COR-L47 (cell line): ENCODE measurements around the gene CDK19.
"Not testable (repeated sequence)": the region's sequence is repeated elsewhere in the genome, so short reads cannot be mapped to it uniquely, and the experiment has no call there.

Source experiments
- DNase-seq: peaks from one replicate; lab custom pipeline; 2025; lab: John Stamatoyannopoulos, UW

CDK19 gene

DNA sequence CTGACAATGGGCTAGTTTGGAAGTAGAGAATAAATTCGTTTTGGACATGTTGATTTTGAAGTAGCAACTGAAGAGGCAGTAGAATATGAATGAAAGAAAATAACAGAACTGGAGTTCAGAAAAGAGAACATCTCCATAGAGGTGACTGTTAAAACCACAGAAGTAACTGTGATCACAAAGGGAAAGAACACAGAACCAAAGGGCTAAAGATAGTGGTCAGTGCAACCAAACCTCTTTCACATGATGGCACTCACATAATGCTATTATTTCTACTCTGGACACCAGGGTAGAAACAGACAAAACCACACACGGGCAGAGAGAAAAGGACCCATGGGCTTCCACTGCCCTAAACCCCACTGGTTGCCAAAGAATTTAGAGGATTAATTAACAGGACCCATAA lies 58.5 kb downstream of the CDK19 start:
- no peak for DNase-seq

DNA sequence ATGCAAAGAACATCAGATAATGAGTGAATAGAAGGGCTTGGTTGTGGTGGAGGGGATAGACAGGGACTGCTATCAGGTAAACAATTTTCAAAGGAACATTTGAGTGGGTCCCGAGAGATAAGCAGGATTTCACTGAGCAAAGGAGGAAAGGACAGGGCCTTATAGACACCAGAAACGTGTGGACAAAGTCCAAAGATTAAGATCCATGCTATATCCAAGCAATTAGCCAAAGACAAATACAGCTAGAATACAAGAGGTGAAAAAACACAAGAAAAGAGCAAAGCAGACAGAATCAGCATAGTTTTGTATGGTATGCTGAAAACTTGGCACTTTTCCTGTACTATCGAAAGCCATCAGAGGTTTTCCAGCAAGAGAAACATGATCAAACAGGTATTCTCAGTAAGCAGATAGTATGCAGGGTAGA lies 59.8 kb downstream of the CDK19 start:
- DNase-seq: no peak

DNA sequence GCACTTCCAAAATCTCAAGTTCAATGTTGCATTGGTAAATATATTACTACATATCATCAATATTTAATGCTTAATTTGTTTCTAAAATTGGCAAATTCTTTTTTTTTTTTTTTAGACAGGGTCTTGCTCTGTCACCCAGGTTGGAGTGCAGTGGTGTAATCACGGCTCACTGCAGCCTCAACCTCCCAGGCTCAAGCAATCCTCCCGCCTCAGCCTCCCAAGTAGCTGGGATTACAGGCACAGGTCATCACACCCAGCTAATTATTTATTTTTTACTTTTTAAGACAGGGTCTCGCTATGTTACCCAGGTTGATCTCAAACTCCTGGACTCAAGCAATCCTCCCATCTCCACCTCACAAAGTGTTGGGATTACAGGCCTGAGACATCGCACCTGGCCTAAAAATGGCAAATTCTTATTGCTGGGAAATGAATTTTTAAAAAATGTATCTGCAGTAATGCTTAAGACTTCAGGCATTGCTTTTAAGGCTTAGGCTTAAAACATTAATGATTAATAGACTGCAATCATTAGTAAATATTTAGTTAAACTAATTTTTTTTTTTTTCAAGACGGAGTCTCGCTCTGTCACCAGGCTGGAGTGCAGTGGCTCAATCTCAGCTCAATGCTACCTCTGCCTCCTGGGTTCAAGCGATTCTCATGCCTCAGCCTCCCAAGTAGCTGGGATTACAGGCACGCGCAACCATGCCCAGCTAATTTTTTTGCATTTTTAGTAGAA lies 61.2 kb downstream of the CDK19 start:
- DNase-seq: not testable (repeated sequence)

DNA sequence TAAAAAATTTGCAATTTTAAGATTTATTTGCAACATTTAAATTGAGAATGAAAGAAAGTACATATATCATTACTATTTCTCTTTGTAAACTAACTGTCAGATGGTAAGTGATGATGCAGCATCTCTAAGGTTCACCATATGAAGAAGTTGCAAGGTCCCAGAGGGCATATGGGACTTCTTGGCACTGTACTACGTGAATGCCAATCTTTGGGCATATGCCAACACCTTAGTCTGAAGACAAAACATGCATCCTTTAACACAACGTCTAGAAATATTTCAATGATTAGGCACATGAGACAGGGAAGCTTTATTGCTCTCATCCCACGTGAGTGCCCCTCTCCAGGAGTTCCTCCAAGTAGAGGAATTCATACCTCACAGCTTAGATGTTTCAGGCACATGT lies 66.8 kb downstream of the CDK19 start:
- DNase-seq: no peak

DNA sequence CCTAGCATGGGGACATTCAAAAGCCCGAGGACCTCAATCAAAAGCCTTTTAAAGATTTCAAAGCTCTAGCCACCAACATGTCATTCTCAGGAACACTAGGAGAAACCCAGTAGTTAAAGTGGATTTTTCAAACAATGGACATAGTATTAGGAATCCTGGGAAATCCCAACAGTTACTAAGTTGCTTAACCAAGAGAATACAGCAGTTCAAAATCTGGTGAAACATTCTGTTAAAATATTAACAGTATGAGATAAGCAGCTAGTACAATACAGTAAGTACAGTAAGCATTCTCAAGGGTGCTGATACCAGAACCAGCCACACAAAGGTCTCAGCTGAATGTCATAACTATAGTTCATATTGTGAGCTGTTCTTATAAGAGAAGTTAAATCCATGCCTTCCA lies 68.6 kb downstream of the CDK19 start:
- no peak for DNase-seq

DNA sequence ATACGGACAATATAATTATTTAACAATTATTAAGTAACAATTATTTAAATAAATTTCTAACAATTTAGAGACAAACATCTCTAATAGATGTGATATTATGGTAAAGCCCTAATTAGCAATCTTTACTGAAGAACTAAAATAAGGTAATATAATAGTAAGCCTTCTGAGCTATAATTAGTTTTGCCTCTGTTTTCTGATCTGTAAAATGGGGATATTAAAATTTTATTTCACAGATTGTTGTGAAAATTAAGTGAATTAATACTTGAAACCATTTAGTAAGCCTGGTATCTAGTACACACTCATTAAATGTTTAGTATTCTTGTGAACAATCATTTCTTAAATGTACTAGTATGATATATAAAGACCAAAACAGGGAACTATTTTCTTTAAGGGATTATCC lies 70.3 kb downstream of the CDK19 start:
- DNase-seq: no peak

DNA sequence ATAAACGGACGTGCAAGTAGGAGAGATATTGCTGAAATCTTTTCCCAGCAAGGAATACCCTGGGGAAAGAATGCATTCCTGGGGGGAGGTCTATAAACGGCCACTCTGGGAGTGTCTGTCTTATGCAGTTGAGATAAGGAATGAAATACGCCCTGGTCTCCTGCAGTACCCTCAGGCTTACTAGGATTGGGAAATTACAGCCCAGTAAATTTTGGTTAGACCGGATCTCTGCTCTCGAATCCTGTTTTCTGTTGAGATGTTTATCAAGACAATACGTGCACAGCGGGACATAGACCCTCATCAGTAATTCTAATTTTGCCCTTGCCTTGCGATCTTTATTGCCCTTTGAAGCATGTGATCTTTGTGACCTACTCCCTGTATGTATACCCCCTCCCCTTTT lies 72.7 kb downstream of the CDK19 start:
- not testable (repeated sequence) for DNase-seq

DNA sequence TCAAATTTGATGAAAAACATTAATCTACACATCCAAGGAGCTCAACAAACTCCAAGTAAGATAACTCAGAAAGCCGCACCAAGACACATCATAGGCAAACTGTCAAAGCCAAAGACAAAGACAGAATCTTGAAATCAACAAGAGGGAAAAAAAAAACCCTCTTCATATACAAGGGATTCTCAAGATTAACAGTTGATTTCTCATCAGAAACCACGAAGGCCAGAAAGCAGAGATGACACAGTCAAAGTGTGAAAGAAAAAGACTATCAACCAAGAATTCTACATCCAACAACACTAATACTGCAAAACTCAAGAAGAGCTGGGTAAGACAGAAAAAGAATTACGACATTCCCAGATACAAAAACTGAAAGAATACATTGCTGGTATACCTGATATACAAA lies 73.8 kb downstream of the CDK19 start:
- DNase-seq: no peak

DNA sequence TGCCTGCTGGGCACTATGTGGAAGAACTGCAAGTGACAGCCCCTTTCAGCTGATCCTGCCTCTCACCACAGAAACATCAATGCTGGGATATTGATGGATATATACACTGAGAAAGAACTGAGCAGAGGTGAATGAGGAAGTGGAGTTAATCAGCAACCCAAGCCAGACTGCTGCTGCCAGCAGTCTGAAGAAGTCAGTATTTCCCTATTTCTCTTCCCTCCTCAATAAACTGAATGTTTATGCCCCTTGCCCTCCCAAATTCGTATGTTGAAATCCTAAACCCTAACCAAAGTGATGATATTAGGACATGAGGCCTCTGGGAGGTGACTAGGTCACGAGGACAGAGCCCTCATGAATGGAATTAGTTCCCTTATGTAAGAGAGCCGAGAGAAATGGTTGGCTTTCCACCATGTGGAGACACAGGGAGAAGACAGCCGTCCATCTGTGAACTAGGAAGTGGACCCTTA lies 76.3 kb downstream of the CDK19 start:
- DNase-seq: no peak

DNA sequence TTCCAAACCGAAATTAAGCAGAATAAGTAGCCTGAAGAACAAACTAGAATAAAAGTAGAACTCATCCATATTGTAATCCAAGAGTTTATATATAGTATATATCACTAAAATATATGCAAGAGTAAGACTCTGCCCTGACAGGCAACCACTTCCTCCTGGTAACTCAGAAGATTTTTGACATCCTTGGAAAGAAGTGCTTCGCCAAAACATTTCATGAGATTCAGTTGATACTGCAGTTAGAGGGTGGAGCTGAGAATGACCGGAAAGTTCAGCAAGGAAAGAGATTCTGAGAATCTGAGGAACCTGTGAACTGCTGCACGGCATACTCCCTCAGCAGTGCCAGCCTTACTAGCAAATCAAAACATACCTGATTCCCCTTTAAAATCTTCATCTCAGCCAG lies 79.6 kb downstream of the CDK19 start:
- DNase-seq: no peak

DNA sequence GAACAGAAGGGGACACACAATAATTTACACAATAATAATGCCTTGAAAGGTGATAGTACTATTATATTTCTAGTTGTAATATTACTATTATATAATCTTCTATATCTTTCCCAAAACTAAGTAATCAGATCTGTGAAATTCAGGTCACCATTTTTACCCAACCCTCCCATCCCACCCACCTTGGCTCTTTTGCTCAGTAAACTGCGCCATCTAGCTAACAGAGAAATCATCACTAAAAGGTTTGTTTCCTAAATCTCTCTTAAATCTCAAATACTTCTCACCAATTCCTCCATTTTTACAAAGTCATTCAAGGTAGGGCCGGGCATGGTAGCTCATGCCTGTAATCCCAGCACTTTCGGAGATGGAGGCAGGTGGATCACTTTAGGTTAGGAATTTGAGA lies 83.4 kb downstream of the CDK19 start:
- DNase-seq: no peak

DNA sequence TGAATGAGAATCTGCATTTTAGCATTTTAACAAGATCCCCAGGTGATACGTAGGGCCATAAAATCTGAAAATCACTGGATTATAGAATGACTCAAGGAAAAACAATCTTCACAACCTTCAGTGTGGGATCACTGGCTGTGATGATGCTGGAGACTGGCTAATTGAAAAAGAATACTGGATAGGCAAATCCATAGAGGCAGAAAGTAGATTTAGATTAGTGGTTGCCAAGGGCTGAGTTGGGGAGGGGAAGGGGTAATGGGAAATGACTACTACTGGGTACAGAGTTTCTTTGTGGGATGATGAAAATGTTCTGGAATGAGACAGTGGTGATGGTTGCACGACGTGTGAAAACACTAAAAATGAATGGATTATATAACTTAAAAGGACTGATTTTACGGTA lies 84.1 kb downstream of the CDK19 start:
- no peak for DNase-seq

DNA sequence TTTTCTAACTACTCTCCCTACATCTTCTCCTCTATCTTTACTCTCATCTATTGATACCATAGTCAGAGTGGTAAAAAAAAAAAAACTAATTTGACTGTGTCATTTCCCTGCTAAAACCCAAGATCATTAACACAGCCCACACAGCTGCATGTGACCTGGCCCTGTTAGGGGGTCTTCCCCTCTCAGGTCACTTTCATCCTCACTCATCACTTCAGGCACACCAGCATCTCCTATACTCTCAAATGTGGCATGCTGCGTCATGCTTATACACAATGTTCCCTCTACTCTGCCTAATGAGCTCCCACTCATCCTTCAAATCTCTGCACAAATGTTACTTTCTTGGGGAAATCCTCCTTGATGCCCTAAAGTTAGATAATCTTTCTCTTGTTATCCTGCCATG lies 86.8 kb downstream of the CDK19 start:
- no peak for DNase-seq

DNA sequence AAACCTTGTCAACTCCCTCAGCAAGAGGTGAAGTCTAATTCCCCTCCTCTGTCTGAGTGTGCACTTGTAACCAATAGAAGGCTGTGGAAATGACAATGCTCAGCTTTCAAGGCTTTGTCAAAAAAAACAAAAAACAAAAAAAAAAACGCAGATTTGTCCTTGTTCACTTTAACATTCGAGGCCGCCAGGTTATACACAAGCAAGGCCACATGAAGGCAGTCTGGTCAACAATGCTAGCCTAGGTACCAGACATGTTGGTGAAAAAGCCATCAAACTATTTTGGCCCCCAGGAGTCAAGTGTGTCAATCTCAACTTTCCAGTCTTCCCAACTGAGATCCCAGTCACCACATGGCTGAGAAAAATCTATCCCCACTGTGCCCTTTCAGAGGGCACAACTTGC lies 92.3 kb downstream of the CDK19 start:
- no peak for DNase-seq

DNA sequence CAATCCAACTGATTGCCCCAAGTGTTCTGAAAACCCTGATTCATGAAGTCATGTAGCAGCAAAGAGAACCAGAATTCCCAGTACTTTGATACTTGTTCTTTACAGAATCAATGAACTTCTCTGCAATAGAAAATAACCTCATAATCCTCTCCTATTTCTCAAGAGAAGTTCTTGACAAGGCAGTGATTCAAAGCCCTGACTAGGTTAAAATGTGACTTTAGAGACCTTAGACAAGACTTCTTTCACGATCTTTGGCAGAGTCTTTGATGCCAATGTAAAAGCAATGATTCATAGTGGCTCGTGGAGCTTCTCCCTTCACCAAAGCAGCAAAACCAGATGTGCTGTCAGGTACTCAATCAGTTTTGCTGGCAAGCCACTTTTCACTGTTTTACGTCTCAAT lies 95.2 kb downstream of the CDK19 start:
- no peak for DNase-seq

DNA sequence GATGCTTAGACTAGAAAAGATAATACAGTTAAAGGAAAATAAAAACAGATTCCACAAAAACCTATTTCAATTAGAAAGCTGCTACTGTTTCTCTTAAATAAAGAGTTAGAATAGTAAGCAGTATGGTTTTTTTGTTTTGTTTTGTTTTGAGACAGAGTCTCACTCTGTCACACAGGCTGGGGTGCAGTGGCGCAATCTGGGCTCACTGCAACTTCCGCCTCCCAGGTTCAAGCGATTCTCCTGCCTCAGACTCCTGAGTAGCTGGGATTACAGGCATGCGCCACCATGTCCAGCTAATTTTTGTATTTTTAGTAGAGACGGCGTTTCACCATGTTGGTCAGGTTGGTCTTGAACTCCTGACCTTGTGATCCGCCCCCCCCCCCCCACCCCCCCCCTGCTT lies 95.7 kb downstream of the CDK19 start:
- not testable (repeated sequence) for DNase-seq

DNA sequence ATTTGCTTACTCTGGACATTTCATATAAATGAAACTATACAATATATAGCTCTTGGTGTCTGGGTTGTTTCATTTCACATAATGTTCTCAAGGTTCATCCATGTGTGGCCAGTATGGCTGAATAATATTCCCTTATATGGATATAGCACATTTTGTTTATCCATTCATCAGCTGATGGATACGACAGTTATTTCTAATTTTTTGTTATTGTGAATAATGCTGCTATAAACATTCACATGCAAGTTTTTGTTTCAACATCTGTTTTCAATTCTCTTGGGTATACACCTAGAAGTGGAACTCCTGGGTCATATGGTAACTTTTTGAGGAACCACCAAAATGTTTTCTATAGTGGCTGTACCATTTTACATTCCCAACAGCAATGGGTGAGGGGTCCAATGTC lies 101.1 kb downstream of the CDK19 start:
- DNase-seq: no peak

DNA sequence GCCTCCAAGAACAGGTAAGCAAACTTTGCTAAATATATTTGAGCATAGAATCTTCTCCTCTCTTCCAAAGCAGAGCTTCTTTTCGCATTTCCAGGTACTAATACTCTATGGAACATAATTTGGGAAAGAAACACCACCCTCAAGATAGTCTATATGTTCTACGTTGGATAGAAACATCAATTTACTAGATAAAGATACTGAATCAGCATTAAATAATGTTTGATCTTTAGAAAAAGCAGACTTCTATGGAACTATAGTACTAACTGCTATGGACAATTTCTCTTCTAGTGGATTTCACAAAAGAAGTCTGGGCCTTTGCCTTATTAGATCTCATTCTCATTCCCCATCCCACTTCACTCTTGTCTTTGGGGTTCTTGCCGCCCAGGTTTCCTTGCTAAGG lies 103.0 kb downstream of the CDK19 start:
- no peak for DNase-seq

DNA sequence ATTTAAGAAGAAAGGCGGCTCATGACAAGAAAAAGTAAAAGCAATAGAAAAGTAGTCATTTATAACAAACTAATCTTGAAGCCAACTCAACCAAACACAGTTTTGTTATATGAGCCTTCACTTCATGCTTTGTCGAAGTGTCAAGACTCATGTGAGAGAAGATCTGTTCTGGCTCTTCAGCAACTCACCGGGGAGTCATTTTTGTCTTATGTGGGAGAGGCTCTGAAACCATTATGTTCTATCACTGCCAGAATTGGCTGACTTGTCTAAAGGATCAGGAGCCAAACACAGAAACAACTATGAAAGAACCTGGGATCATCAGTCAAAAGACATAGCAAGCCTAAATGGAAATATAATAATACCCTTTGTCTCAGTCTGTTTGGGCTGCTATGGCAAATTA lies 105.2 kb downstream of the CDK19 start:
- DNase-seq: no peak

DNA sequence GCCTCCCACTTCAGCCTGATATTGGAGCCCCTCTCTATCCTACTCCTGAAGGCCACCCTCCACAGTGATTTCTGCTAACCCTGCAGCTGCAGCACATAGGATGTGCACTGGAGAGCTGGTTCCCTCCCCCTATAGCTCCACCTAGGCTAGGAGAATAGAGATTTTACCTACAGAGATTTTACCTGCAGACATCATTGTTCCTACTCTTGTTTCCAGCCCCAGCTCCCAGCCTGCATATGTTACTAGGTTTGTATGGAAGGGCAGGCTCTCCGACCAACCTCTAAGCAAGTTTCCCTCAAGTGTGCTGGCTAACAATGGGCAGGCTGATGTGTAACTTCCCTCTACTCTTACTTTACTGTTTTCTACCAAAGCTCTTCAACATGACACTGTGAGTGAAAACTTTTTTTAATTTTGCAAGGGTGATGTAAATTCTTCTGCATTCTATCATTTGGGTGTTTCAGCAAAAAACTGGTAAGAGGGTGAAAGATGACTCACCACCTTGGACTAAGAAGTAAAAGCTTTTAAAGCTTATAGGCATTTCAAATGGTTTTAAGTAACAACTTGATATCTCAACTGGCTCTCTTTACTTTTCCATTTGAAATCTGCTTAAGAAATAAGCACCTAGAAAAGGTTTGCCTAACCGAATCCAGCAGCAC lies 106.8 kb downstream of the CDK19 start:
- DNase-seq: no peak

DNA sequence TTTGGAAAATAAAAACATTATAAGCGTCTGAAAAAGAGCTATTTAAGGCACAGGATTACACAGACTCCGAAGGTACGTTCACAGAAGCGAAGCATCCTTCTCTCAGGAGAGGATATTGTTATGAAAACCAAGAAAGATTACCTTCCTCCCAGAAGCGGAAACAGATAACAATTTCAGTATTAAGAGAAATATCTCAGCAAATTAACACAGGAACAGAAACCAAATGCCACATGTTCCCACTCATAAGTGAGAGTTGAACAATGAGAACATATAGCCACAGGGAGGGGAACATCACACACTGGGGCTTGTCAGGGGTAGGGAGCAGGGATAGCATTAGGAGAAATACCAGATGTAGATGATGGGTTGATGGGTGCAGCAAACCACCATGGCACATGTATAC lies 109.7 kb downstream of the CDK19 start:
- no peak for DNase-seq

DNA sequence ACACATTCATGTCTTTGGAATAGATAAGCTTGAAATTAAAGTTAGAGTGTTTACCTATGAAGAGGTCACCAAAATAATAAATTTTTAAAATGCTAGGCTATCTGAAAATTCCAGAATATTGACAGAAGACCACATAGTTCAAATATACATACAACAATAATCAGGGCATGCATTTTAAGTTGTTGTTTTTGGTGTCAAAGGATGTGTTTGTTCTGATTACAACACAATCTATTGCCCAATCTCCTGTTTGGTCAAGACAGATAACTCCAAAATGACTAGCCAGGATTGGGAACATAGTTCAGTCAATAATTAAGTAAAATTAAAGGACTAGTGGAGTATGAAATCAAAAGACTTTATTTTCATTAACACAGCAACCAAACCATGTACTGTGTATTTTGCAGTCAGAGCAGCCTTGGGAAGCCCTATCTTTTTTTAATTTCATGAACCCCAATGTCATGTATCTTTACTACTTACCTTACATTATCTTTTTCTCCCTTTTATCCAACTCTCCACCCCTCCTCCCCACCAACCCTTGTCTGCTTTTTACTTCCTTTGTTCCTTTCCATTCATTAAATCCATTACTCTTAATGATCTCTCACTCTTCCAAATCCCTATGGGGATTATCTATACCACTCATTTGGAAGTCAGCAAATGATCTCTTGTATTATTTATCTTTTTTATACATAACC lies 111.2 kb downstream of the CDK19 start:
- DNase-seq: no peak
